ENCODE data around the gene SHISAL1.

- TF ChIP-seq CTCF (IDR thresholded peaks at IDR 0.05): no peak
- TF ChIP-seq POLR2A (IDR thresholded peaks at IDR 0.05): no peak
Observed at GRCh38 chr22:44266796-44267760, 45.7 kb downstream of the SHISAL1 start.

Data from Peyer's patch (tissue), 4 donors.